Right atrium auricular region (tissue), 2 donors: ENCODE data around the gene PEPD. TPM values are rescaled to one million over a fixed set of nuclear protein-coding genes. Genes with fewer than 3 reads are reported as not detected.

Experiments used
- DNase-seq: peaks from one replicate; pipeline ENCODE4 v3.0.0-alpha.2; 2019; ENCODE audit warnings: low spot score
- H3K27ac ChIP-seq, 2 donors: fragments of 200-600 bp; sonication (generic); 1 replicate in 1 of 2; 2 replicates in 1 of 2; pipeline ENCODE4 v1.5.1; 2016 to 2019
- H3K27me3 ChIP-seq, 2 donors: fragments of 200-600 bp; sonication (generic); one replicate each; pipeline versions ENCODE4 v1.5.1 to v1.6.0; 2017 to 2019
- H3K36me3 ChIP-seq: fragments of 200-600 bp; sonication (generic); one replicate; pipeline ENCODE4 v1.5.1; 2016
- H3K4me1 ChIP-seq, 2 donors: fragments of 200-600 bp; sonication (generic); one replicate each; pipeline versions ENCODE4 v1.5.1 to v1.6.0; 2017 to 2019
- H3K4me3 ChIP-seq, 2 donors: fragments of 200-600 bp; sonication (generic); 1 replicate in 1 of 2; 2 replicates in 1 of 2; pipeline ENCODE4 v1.5.1; 2017 to 2019; ENCODE audit warnings: mild to moderate bottlenecking in 1 of 2, moderate library complexity in 1 of 2
- H3K9me3 ChIP-seq, 2 donors: fragments of 200-600 bp; sonication (generic); one replicate each; pipeline ENCODE4 v1.5.1; 2019
- CTCF ChIP-seq, 2 donors: fragments of 200-600 bp; sonication (generic); IDR thresholded peaks; one replicate each; pipeline ENCODE4 v1.5.1; 2019; ENCODE audit warnings: antibody characterized with exemption in 2 of 2
- total RNA-seq, 2 donors: library from RNA; depleted of rRNA; stranded (reverse); fragments of >200 nt; gene quantifications; one replicate each; pipeline ENCODE4 v1.1.0, GENCODE V29; 2016

Gene PEPD
- total RNA-seq, 2 donors from 2014 or later = 27.1 to 38.9 TPM

- DNase-seq = no peak
- H3K27me3 ChIP-seq = no peaks in the 10 kb centered on the region
These were observed 153.3 kb downstream of the PEPD start for GRCh38 chr19:33368074-33368864.

GRCh38 chr19:33366897-33367296 lies 154.7 kb downstream of the PEPD start:
- Histone ChIP-seq H3K27ac (no peak overlapping the region), H3K9me3 (no peaks in the 10 kb centered on the region), H3K4me1 (no peaks in the 10 kb centered on the region), H3K36me3 (no peaks in the 10 kb centered on the region), H3K4me3 (no peak overlapping the region), H3K27me3 (no peaks in the 10 kb centered on the region)
- no peak for TF ChIP-seq CTCF (IDR thresholded peaks at IDR 0.05)
- DNase-seq = no peak

More at GRCh38 chr19:33368074-33368864, 153.3 kb downstream of the PEPD start:
- Histone ChIP-seq H3K9me3 (no peaks in the 10 kb centered on the region), H3K36me3 (no peaks in the 10 kb centered on the region), H3K27ac (no peak overlapping the region), H3K4me1 (no peaks in the 10 kb centered on the region), H3K4me3 (no peak overlapping the region)
- no peak for TF ChIP-seq CTCF (IDR thresholded peaks at IDR 0.05)

- Histone ChIP-seq H3K27ac (no peak overlapping the region), H3K9me3 (no peaks in the 10 kb centered on the region), H3K4me3 (no peak overlapping the region), H3K36me3 (no peaks in the 10 kb centered on the region), H3K4me1 (no peaks in the 10 kb centered on the region), H3K27me3 (no peaks in the 10 kb centered on the region)
- no peak for TF ChIP-seq CTCF (IDR thresholded peaks at IDR 0.05)
- DNase-seq = no peak
These were observed 155.5 kb downstream of the PEPD start for GRCh38 chr19:33366127-33366526.

- Histone ChIP-seq H3K4me1 (no peaks in the 10 kb centered on the region), H3K36me3 (no peaks in the 10 kb centered on the region), H3K9me3 (no peaks in the 10 kb centered on the region), H3K27me3 (no peaks in the 10 kb centered on the region), H3K27ac (no peak overlapping the region), H3K4me3 (no peak overlapping the region)
- no peak for DNase-seq
- no peak for TF ChIP-seq CTCF (IDR thresholded peaks at IDR 0.05)
These were observed 155.9 kb downstream of the PEPD start for GRCh38 chr19:33365691-33366090.

GRCh38 chr19:33363476-33363875 lies 158.1 kb downstream of the PEPD start:
- Histone ChIP-seq H3K36me3 (no peaks in the 10 kb centered on the region), H3K4me1 (no peaks in the 10 kb centered on the region), H3K27me3 (no peaks in the 10 kb centered on the region), H3K4me3 (no peak overlapping the region), H3K9me3 (no peaks in the 10 kb centered on the region), H3K27ac (no peak overlapping the region)
- no peak for DNase-seq
- no peak for TF ChIP-seq CTCF (IDR thresholded peaks at IDR 0.05)
